ENCODE results near the gene ACSL6.
"Not testable (repeated sequence)": the region's sequence is repeated elsewhere in the genome, so short reads cannot be mapped to it uniquely, and the experiment has no call there.

Gene ACSL6

GRCh38 chr5:131926168-131926567 is 85.3 kb downstream of the ACSL6 start:
- DNase-seq: no peak

GRCh38 chr5:131916481-131916880 is 95.0 kb downstream of the ACSL6 start:
- no peak for DNase-seq

GRCh38 chr5:131914472-131914871 is 97.0 kb downstream of the ACSL6 start:
- DNase-seq: no peak

- DNase-seq: no peak
Observed at GRCh38 chr5:131913603-131914002, 97.9 kb downstream of the ACSL6 start.

GRCh38 chr5:131906668-131907067 is 104.8 kb downstream of the ACSL6 start:
- no peak for DNase-seq

- DNase-seq: not testable (repeated sequence)
Observed at GRCh38 chr5:131902266-131902665, 109.2 kb downstream of the ACSL6 start.

Data from inflammatory macrophage treated with lipopolysaccharide for 1 hour (primary cell).